ENCODE data around the gene KIAA1755.

DNA sequence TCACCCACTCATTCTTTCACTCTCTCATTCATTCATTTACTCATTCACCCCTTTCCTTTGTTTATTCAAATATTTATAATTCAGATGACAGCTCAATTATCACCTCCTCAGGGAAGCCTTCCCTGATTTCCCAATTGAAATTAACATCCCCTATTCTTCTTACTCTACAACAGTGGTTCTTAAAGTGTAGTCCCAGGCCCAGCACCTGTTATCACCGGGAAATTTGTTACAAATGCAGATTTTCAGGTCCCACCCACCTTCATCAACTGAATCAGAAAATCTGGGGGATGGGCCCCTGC is 30.3 kb downstream of the KIAA1755 start:
- TF ChIP-seq ZNF274 (IDR thresholded peaks at IDR 0.05; ENCODE audit: low read depth, low read length) (no peak), YY1 (IDR thresholded peaks at IDR 0.05; ENCODE audit: insufficient read depth, insufficient read length) (no peak), SUZ12 (IDR thresholded peaks at IDR 0.05; ENCODE audit: extremely low read depth, insufficient read depth, insufficient read length) (no peak)

Data from NT2/D1 (cell line).